Fibroblast of the conjunctiva (primary cell): Measurements from ENCODE around the gene HOXC11.

ENCODE experiments used
- DNase-seq: peaks from one replicate; pipeline ENCODE4 v3.0.0-alpha.2; 2010; ENCODE audit warnings: low read depth

HOXC11 gene

GRCh38 chr12:53972722-53973235 is at the start of gene HOXC11:
HOXC11 (plus strand) TSS chr12:53973126; CDS start chr12:53973242, 116 bp downstream.
- no peak for DNase-seq

- no peak for DNase-seq
Measured at GRCh38 chr12:53924521-53925405, 48.2 kb upstream of the HOXC11 start.

DNA sequence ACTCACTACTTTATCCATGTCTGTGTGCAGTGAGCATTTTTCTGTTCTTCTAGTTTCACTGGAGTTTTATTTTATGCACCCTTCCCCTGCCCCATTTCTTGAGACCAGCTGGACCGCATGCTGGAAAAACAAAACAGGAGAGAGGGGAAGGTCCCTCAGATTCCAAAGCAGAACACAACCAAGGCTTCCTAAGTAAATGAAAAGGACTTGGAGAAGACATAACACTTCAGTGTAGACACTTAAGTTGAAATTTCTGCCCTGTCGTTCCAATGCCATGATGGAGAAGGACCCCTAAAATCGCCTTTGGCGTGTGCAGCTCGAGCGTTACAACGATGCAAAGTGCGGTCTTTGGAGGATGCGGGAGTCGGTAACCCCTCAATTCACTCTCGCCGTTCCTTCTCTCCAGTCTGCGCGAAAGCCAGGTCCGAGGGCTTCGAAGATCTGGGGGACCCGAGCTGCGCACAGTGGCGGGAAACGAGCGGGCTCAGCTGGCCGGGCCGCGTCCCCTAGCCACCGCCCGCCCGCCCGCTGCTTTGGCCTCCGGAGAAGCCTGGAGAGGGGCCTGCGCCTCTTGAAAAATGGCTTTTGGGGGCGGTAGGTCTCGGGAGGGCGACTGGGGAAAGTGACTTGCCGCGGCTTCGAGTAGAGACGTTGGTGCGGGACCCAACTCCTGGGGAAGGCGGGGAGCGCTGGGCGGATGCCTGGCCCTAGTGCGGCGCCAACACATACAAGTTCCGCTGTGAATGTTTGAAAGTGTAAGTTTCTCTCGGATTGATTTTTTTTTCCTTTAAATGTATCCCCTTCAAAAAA is 45.5 kb upstream of the HOXC11 start:
- no peak for DNase-seq

GRCh38 chr12:53928054-53928835 is 44.7 kb upstream of the HOXC11 start:
- DNase-seq: no peak

DNA sequence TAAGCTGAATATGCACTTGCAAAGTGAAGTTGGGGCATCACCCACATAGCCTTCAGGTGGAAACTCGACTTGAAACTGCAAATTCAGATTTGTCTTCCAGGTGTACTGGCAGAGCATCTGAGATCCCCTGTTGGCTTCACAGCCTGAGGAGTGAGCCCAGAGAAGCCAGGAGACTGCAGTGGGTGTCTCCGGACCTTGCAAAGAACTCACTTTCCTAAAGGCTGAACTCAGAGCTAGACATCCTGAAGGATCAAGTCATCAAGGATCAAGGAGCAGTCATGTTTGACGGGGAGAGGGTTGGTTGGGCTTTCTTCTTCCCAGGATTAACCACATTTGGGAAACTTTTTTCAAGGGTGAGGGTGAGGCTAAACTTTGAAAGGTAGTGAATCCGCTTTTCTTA is 43.4 kb upstream of the HOXC11 start:
- DNase-seq: no peak

DNA sequence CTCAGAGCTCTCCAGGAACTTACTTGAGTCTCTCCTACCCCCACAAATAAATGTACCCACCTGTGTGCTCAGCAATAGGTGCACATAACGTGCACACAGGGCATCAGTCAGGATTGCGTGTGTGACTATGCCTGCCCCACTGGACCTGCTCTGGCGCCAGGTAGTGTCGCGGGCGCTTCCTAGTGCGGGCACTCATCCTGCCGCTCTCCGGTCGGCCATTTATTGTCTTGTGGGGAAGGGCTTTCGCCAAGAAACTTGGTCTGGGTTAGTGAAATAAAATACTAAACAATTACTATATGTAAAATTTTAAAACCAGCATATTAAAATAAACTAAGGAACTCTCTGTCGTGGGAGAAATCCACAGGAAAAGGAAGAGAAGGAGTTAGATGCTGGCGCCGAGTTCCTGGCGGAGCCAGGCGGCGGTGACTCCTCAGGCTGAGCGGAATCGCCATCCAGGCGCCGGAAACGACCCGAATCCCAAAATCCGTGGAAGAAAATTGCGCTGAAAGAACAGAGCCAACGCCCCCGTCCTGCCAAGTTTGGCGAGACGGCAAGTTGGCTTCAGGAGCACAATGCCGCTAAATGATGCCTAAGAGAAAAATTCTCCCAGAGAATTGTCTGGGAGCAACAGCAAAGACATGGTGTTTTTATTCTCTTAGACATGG is 42.2 kb upstream of the HOXC11 start:
- DNase-seq: no peak

DNA sequence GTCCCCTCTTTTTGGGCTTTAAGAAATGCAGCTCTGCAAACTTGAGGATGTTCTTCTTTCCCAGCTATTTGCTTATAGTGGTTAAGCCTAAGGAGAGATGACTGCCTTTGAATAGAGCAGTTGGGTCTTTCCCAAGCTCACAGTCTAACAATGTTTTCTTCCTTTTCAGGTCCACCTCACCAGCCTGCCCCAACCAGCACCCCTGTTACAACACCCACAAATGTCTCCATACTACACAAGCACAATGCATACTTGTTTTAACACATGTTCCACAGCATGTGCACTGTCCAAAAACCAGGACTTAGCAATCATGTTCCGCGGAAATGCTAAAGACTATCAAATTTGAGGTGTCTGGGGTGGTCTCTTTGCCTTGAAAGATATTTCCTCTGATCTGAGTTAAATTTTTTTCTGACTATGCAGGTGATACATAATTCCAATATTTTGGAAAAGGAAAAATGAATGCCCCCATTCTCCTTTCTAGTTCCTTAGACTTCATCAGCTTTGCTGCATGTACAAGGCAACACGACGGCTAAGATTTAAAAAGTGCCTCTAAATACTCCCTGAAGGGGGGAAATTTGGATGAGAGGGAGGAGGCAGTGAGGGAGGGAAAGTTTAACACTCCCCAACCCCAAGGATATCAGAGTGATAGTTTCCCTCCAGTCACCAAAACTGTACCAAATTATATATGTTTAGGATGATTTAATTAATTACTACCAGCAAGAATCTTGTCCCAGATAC is 40.9 kb upstream of the HOXC11 start:
- DNase-seq: no peak

- no peak for DNase-seq
Measured at GRCh38 chr12:53932915-53933314, 40.0 kb upstream of the HOXC11 start.

GRCh38 chr12:53935383-53936341 is 37.3 kb upstream of the HOXC11 start:
- DNase-seq: no peak

- no peak for DNase-seq
Measured at GRCh38 chr12:53937099-53937498, 35.8 kb upstream of the HOXC11 start.

DNA sequence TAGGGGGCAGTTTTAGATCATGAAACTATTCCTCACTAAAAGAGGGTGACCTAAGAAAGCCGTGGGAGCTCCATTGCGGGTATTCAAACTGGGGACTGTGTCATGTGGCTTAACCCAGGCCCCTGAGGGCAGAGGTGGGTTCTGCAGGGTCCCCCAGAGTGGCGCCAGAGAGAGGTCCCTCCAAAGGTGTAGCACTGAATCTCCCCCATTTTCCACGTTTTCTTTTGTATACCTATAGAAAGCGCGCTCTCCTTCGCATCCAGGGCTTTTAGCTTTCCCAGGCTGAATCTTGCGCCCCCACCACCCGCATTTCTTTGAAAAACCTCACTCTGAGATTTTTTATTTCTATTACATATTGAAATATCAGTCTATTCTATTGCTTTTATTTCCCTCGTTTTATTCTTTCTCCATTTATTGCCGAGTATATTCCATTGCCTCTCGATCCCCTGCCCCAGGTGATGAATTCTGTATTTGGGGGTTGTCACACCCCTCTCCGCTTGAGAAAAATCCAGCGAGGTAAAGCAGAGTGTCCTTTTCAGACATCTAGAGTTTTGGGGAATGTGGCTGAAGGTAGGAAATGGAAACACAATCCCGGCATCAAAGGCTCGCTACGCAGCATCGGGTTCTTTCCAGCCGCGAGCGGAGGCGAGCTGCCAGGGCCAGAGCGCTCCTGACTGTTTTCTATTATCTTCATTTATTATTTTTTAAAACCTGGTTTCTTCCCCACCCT is 35.2 kb upstream of the HOXC11 start:
- DNase-seq: no peak

DNA sequence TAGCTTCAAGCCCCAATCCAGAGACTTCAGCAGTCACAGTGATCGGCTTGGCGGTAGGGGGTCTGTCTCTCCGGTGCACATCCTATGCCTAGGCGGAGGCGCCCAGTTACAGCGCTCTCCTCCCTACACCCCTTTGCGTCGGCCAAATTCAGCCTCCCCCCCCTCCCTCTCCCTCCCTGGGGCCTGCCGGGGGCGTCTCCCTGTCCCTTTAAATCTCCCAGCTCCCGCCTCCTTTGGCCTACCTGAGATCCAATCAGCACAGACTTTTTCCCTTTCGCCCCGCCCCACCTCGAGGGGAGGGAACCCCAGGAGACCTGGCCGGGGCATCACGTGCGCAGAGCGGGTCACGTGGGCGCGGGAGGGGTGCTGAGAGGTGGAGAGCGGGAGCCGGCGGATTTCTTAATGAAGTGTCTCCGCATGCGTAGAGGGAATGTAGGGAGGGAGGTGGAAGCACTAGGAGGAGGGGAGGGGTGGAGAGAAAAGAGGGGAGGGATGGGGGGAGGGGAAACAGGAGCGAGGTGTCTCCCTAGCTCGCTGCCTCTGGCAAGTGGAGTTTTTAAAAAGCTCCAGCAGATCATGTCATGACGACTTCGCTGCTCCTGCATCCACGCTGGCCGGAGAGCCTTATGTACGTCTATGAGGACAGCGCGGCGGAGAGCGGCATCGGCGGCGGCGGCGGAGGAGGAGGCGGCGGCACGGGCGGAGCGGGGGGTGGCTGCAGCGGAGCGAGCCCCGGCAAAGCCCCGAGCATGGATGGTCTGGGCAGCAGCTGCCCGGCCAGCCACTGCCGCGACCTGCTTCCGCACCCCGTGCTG is 34.4 kb upstream of the HOXC11 start, which contains the start of gene HOXC13:
Gene HOXC13 (plus strand): TSS at position 506 of the 815 bp plus-strand sequence. CDS start 76 bp downstream, at position 582.
- no peak for DNase-seq

DNA sequence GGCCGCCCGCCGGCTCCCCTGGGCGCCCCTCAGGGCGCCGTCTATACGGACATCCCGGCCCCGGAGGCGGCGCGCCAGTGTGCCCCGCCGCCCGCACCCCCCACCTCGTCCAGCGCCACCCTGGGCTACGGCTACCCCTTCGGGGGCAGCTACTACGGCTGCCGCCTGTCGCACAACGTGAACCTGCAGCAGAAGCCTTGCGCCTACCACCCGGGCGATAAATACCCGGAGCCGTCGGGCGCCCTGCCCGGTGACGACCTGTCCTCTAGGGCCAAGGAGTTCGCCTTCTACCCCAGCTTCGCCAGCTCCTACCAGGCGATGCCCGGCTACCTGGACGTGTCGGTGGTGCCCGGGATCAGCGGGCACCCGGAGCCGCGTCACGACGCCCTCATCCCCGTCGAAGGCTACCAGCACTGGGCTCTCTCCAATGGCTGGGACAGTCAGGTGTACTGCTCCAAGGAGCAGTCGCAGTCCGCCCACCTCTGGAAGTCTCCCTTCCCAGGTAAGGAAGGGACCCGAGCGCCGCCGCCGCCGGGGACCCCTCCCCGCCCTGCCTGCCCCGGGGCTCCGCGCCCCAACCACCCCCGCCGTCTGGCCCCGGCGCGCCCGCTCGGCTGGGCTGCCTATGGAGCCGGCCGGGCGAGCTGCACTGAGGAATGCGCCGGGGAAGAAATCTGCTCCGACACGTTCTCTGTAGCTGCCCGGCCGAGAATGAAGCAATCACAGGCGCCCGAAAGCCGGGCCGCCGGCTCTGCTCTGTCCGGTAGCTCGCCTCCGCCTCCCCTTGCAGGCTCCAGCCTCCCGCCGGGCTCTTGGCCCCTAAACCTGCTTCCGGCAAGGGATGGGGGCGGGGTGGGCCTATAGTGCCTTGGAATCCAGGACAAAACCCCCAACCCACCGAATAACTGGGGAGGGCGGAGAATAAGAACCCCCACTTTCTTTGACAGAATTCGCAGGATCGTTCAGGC is 33.5 kb upstream of the HOXC11 start:
- DNase-seq: no peak

DNA sequence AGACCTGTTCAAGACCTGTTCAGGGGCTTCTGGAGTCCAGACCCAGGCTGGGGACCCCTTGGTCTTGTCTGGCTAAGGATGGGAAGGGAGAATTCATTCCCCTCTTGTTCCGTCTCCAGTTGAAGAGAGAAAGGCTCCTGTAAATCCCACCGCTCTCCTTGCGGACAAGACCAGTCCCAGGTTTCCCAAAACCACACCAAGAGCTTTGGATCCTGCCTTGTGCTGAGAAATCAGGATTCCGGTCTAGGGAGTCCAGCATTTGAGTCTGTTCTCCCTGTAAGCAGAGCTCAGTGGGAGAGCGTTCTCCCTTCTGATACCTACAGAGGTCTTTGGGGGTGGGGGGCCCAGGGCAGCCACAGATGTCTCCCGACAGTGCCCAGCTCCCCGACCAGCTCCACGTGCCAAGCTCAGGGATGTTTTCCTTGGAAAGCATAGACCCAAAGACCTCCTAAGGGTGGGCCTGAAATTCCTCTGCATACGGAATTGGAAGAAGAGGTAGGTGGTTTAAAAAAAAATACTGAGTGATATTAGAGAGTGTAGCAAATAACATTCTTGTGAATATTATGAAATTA is 32.4 kb upstream of the HOXC11 start:
- DNase-seq: no peak

DNA sequence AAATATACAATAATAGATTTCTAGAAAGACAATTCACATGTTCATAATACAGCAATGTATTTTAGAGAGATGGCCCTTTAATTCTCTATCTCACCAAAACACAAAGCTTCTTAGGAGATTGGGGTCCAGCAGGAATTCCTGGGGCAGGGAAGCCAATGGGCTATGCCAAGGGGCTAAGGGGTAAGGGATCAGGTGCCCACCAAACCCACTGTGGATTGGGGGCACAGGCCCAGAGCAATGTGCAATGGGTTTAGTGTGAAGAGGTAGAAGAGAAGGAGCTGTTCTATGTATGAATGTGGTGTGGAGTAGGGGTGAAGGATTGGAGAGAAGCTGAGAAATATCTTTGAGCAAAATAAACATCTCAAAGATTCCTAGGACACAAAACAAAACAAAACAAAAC is 31.7 kb upstream of the HOXC11 start:
- no peak for DNase-seq

- DNase-seq: no peak
Measured at GRCh38 chr12:53941750-53942149, 31.2 kb upstream of the HOXC11 start.
